Right atrium auricular region (tissue), 2 donors: Measurements from ENCODE around the gene OR10H1. TPM values are rescaled to one million over a fixed set of nuclear protein-coding genes. Genes with fewer than 3 reads are reported as not detected.
"Not testable (repeated sequence)": the region's sequence is repeated elsewhere in the genome, so short reads cannot be mapped to it uniquely, and the experiment has no call there.

Source experiments
- DNase-seq: peaks from one replicate; pipeline ENCODE4 v3.0.0-alpha.2; 2019; ENCODE audit warnings: low spot score
- H3K27ac ChIP-seq, 2 donors: fragments of 200-600 bp; sonication (generic); 1 replicate in 1 of 2; 2 replicates in 1 of 2; pipeline ENCODE4 v1.5.1; 2016 to 2019
- H3K27me3 ChIP-seq, 2 donors: fragments of 200-600 bp; sonication (generic); one replicate each; pipeline versions ENCODE4 v1.5.1 to v1.6.0; 2017 to 2019
- H3K36me3 ChIP-seq: fragments of 200-600 bp; sonication (generic); one replicate; pipeline ENCODE4 v1.5.1; 2016
- H3K4me1 ChIP-seq, 2 donors: fragments of 200-600 bp; sonication (generic); one replicate each; pipeline versions ENCODE4 v1.5.1 to v1.6.0; 2017 to 2019
- H3K4me3 ChIP-seq, 2 donors: fragments of 200-600 bp; sonication (generic); 1 replicate in 1 of 2; 2 replicates in 1 of 2; pipeline ENCODE4 v1.5.1; 2017 to 2019; ENCODE audit warnings: mild to moderate bottlenecking in 1 of 2, moderate library complexity in 1 of 2
- H3K9me3 ChIP-seq, 2 donors: fragments of 200-600 bp; sonication (generic); one replicate each; pipeline ENCODE4 v1.5.1; 2019
- CTCF ChIP-seq, 2 donors: fragments of 200-600 bp; sonication (generic); IDR thresholded peaks; one replicate each; pipeline ENCODE4 v1.5.1; 2019; ENCODE audit warnings: antibody characterized with exemption in 2 of 2
- total RNA-seq, 2 donors: library from RNA; depleted of rRNA; stranded (reverse); fragments of >200 nt; gene quantifications; one replicate each; pipeline ENCODE4 v1.1.0, GENCODE V29; 2016

OR10H1 gene
- total RNA-seq, 2 donors from 2014 or later, result not detected

- Histone ChIP-seq H3K36me3 (no peaks in the 10 kb centered on the region), H3K27me3 (no peaks in the 10 kb centered on the region), H3K27ac (no peak overlapping the region), H3K9me3 (no peaks in the 10 kb centered on the region), H3K4me1 (no peaks in the 10 kb centered on the region), H3K4me3 (no peak overlapping the region)
- TF ChIP-seq CTCF (IDR thresholded peaks at IDR 0.05), result no peak
- no peak for DNase-seq
Measured at GRCh38 chr19:15813916-15814315, 1.5 kb downstream of the OR10H1 start.

GRCh38 chr19:15812060-15812722 lies 3.3 kb downstream of the OR10H1 start:
- no peaks in the 10 kb centered on the region for H3K36me3 ChIP-seq
- H3K4me3 ChIP-seq, result no peak overlapping the region
- H3K9me3 ChIP-seq, result no peaks in the 10 kb centered on the region
- no peak for DNase-seq
- H3K27ac ChIP-seq, result no peak overlapping the region
- no peak for TF ChIP-seq CTCF (IDR thresholded peaks at IDR 0.05)
- no peaks in the 10 kb centered on the region for H3K4me1 ChIP-seq
- H3K27me3 ChIP-seq, result no peaks in the 10 kb centered on the region

GRCh38 chr19:15811476-15811875 lies 4.0 kb downstream of the OR10H1 start:
- H3K27ac ChIP-seq, result no peak overlapping the region
- no peaks in the 10 kb centered on the region for H3K4me1 ChIP-seq
- no peaks in the 10 kb centered on the region for H3K27me3 ChIP-seq
- DNase-seq, result no peak
- TF ChIP-seq CTCF (IDR thresholded peaks at IDR 0.05), result no peak
- no peaks in the 10 kb centered on the region for H3K36me3 ChIP-seq
- H3K9me3 ChIP-seq, result no peaks in the 10 kb centered on the region
- no peak overlapping the region for H3K4me3 ChIP-seq

- no peak for DNase-seq
- peak in 1 of 2 donors; percentile 53 for TF ChIP-seq CTCF (IDR thresholded peaks at IDR 0.05)
- Histone ChIP-seq H3K4me1 (no peaks in the 10 kb centered on the region), H3K36me3 (no peaks in the 10 kb centered on the region), H3K9me3 (no peaks in the 10 kb centered on the region), H3K27ac (no peak overlapping the region), H3K4me3 (no peak overlapping the region), H3K27me3 (no peaks in the 10 kb centered on the region)
Measured at GRCh38 chr19:15810335-15810734, 5.1 kb downstream of the OR10H1 start.

- not testable (repeated sequence) for H3K27ac ChIP-seq, H3K9me3 ChIP-seq, H3K4me3 ChIP-seq, H3K27me3 ChIP-seq, DNase-seq, H3K36me3 ChIP-seq, H3K4me1 ChIP-seq
Measured at GRCh38 chr19:15794279-15794678, 21.2 kb downstream of the OR10H1 start.

- H3K36me3 ChIP-seq, result no peaks in the 10 kb centered on the region
- no peaks in the 10 kb centered on the region for H3K27me3 ChIP-seq
- no peak overlapping the region for H3K4me3 ChIP-seq
- no peaks in the 10 kb centered on the region for H3K9me3 ChIP-seq
- DNase-seq, result no peak
- H3K4me1 ChIP-seq, result no peaks in the 10 kb centered on the region
- no peak overlapping the region for H3K27ac ChIP-seq
- TF ChIP-seq CTCF (IDR thresholded peaks at IDR 0.05), result no peak
Measured at GRCh38 chr19:15790096-15790495, 25.4 kb downstream of the OR10H1 start.
